ENCODE results near the gene RAB38.

RAB38 gene
- 0.17 to 0.77 (median 0.26) reads per million in 3 donors for total RNA-seq

DNA sequence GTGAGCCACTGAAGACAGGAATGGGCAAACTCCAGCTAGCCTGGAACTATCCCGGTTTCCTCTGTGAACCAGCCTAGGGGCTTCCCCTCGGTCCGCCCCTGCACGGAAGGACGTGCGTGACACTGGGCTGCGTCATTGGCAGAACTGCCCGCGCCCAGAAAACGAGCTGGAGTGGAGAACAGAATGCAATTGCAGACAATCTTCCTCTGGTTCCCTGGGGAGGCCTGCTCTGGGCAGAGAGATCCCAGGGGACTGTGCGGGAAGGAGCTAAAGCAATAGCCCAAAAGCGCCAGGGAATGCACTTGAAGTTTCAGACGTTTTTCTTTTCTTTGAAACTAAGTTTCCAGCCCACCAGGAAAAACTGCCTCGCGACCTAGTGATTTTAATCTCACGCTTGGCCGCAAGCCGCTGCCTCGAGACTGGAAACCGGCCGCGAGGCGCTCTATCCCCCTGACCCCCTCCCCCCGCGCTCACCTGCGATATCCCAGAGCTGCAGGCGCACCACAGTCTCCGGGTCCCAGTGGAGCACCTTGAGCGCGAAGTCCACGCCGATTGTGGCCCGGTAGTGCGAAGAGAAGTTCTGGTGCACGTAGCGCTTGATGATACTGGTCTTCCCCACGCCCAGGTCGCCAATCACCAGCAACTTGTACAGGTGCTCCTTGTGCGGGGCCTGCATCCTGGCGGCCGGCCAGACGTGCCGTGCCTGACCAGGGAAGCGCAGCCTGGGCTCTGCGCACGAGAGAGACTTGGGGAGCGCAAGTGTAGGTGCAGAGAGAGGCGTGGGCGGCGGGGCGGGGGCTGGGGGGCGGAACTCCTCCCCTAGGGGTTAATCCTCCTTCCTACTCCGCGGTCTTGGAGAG, at the start of gene RAB38:
Gene RAB38, minus strand, starts transcription at position 735 of the 860 bp plus-strand sequence. Its CDS starts 59 bp downstream, at position 676.
- no peaks in the 10 kb centered on the region for H3K9me3 ChIP-seq (ENCODE audit: control insufficient read depth, low read length)
- H3K4me3 ChIP-seq (ENCODE audit: insufficient read depth, low read depth, low read length, poor library complexity, severe bottlenecking): peak within 1 kb of the TSS; percentile 54
- H3K27ac ChIP-seq (ENCODE audit: insufficient read depth, low read length, poor library complexity, severe bottlenecking): no peak within 1 kb of the TSS
- no peak for DNase-seq
- H3K36me3 ChIP-seq (ENCODE audit: control insufficient read depth, insufficient read depth, low read length): no peaks in the 10 kb centered on the region
- H3K27me3 ChIP-seq (replicated peaks; ENCODE audit: control insufficient read depth, insufficient read depth, low read length, poor library complexity, severe bottlenecking): no peaks in the 10 kb centered on the region
- peaks cover 3% of the 10 kb centered on the region for H3K4me1 ChIP-seq (ENCODE audit: control insufficient read depth, insufficient read depth, low read length, poor library complexity, severe bottlenecking)

DNA sequence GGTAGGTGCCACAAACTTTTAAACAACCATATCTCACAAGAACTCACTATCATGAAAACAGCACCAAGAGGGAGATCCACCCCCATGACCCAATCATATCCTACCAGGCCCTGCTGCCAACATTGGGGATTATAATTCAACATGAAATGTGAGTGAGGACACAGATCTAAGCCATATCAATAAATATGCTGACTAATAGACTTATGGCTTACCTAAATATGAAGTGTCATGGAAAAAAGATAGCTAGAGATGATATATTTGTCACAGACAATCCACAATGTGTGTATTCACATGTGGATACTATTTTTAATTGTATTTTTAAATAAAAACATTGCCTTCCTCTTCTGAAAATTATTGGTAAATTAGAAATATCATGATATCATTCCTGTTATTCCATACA, 38.2 kb upstream of the RAB38 start:
- H3K9me3 ChIP-seq (ENCODE audit: control insufficient read depth, low read length): no peaks in the 10 kb centered on the region
- H3K27me3 ChIP-seq (replicated peaks; ENCODE audit: control insufficient read depth, insufficient read depth, low read length, poor library complexity, severe bottlenecking): no peaks in the 10 kb centered on the region
- no peaks in the 10 kb centered on the region for H3K4me1 ChIP-seq (ENCODE audit: control insufficient read depth, insufficient read depth, low read length, poor library complexity, severe bottlenecking)
- no peak overlapping the region for H3K4me3 ChIP-seq (ENCODE audit: insufficient read depth, low read depth, low read length, poor library complexity, severe bottlenecking)
- no peaks in the 10 kb centered on the region for H3K36me3 ChIP-seq (ENCODE audit: control insufficient read depth, insufficient read depth, low read length)
- no peak overlapping the region for H3K27ac ChIP-seq (ENCODE audit: insufficient read depth, low read length, poor library complexity, severe bottlenecking)
- DNase-seq: no peak

DNA sequence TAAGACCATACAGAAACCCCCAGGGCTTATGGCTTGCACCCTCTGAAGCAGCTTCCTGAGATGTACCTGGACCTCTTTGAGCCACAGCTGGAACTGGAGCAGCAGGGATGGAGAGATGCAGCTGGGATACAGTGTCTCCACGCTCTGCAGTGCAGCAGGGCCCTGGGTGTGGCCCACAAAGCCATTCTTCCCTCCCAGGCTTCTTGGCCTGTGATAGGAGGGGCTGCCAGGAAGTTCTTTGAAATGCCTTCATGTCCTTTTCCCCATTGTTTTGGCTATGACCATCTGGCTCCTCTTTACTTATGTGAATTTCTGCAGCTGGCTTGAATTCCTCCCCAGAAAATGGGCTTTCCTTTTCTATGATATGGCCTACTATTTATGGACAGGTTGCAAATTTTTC, 37.1 kb upstream of the RAB38 start:
- H3K4me1 ChIP-seq (ENCODE audit: control insufficient read depth, insufficient read depth, low read length, poor library complexity, severe bottlenecking): no peaks in the 10 kb centered on the region
- no peaks in the 10 kb centered on the region for H3K36me3 ChIP-seq (ENCODE audit: control insufficient read depth, insufficient read depth, low read length)
- no peaks in the 10 kb centered on the region for H3K9me3 ChIP-seq (ENCODE audit: control insufficient read depth, low read length)
- DNase-seq: no peak
- H3K4me3 ChIP-seq (ENCODE audit: insufficient read depth, low read depth, low read length, poor library complexity, severe bottlenecking): no peak overlapping the region
- no peak overlapping the region for H3K27ac ChIP-seq (ENCODE audit: insufficient read depth, low read length, poor library complexity, severe bottlenecking)
- no peaks in the 10 kb centered on the region for H3K27me3 ChIP-seq (replicated peaks; ENCODE audit: control insufficient read depth, insufficient read depth, low read length, poor library complexity, severe bottlenecking)

DNA sequence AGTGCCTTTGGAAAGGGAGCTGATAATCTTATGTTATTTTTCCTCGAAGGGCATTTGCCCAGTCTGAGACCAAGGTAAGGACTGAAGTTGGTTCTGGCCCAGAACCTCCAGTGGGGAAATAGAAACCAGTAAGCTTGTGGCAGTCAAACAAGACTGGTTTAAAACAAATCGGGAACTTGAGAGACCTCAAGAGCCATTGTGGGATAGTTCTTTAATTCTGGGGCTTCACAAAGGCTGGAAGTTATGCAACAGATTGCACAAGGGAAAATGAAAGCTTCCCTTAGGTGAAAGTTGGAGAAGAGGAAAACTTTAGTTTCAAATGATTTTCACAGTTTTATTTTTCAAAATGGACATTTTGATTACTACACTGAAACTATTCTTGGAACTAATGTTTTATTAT, 33.5 kb upstream of the RAB38 start:
- H3K27ac ChIP-seq (ENCODE audit: insufficient read depth, low read length, poor library complexity, severe bottlenecking): no peak overlapping the region
- no peaks in the 10 kb centered on the region for H3K9me3 ChIP-seq (ENCODE audit: control insufficient read depth, low read length)
- no peak for DNase-seq
- no peaks in the 10 kb centered on the region for H3K36me3 ChIP-seq (ENCODE audit: control insufficient read depth, insufficient read depth, low read length)
- no peaks in the 10 kb centered on the region for H3K4me1 ChIP-seq (ENCODE audit: control insufficient read depth, insufficient read depth, low read length, poor library complexity, severe bottlenecking)
- no peak overlapping the region for H3K4me3 ChIP-seq (ENCODE audit: insufficient read depth, low read depth, low read length, poor library complexity, severe bottlenecking)
- no peaks in the 10 kb centered on the region for H3K27me3 ChIP-seq (replicated peaks; ENCODE audit: control insufficient read depth, insufficient read depth, low read length, poor library complexity, severe bottlenecking)

DNA sequence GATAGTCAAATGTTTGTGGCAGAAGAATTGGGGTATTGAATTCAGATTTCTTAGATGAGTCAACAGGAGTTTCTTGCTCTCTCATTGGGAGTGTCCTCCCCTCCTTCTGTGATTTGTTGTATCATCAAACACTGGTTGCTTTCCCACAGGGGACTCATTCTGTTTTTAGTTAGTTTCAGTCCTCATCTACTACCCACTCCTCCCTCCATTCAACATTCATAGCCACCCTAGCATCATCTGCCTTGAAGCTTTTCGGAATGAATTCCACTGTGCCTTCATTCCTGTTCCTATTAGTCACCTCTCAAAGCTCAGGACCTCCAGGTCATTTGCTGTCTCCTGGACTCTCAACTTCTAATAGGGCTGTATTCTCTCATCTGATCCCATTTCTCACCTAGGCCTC, 31.5 kb upstream of the RAB38 start:
- Histone ChIP-seq H3K9me3 (ENCODE audit: control insufficient read depth, low read length) (no peaks in the 10 kb centered on the region), H3K27ac (ENCODE audit: insufficient read depth, low read length, poor library complexity, severe bottlenecking) (no peak overlapping the region), H3K4me1 (ENCODE audit: control insufficient read depth, insufficient read depth, low read length, poor library complexity, severe bottlenecking) (no peaks in the 10 kb centered on the region), H3K27me3 (replicated peaks; ENCODE audit: control insufficient read depth, insufficient read depth, low read length, poor library complexity, severe bottlenecking) (no peaks in the 10 kb centered on the region), H3K36me3 (ENCODE audit: control insufficient read depth, insufficient read depth, low read length) (no peaks in the 10 kb centered on the region), H3K4me3 (ENCODE audit: insufficient read depth, low read depth, low read length, poor library complexity, severe bottlenecking) (no peak overlapping the region)
- no peak for DNase-seq

DNA sequence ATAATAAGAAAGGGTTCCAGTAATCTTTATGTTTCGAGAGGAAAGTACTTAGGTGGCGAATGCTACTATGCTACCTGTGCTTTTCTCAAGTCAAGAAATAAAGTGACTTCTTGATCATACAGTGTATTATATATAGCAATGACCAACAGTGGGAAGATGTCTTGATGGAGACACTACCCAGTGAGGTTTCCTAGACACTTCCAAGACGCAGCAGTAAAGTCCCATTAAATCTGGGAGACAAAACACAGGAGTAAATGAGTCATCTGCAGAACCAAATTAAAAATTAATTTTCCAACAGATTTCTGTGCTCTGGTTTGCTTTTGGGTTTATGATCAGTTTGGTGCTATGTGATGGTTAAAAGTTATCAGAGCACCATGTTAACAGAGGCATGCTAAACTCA, 29.1 kb upstream of the RAB38 start:
- Histone ChIP-seq H3K36me3 (ENCODE audit: control insufficient read depth, insufficient read depth, low read length) (no peaks in the 10 kb centered on the region), H3K9me3 (ENCODE audit: control insufficient read depth, low read length) (no peaks in the 10 kb centered on the region), H3K4me1 (ENCODE audit: control insufficient read depth, insufficient read depth, low read length, poor library complexity, severe bottlenecking) (no peaks in the 10 kb centered on the region), H3K27me3 (replicated peaks; ENCODE audit: control insufficient read depth, insufficient read depth, low read length, poor library complexity, severe bottlenecking) (no peaks in the 10 kb centered on the region), H3K4me3 (ENCODE audit: insufficient read depth, low read depth, low read length, poor library complexity, severe bottlenecking) (no peak overlapping the region), H3K27ac (ENCODE audit: insufficient read depth, low read length, poor library complexity, severe bottlenecking) (no peak overlapping the region)
- no peak for DNase-seq

DNA sequence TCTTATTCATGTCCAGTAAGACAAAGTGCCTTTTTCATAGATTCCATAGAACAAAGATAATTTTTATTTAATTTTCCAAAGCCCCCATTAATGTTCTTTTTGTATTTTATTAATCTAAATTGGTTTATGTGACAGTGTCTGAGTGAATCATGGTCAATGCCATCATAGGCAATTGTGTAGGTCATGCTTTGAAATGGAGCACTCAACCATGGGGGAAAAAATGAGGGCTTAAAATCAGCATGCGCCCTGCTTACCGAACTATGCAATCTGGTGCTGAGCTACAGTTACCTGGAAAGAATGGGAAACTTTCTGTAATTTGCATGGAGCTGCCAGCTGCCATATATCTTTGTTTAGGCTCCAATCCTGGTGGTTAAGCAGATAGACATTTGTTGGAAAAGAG, 28.4 kb upstream of the RAB38 start:
- H3K4me1 ChIP-seq (ENCODE audit: control insufficient read depth, insufficient read depth, low read length, poor library complexity, severe bottlenecking): no peaks in the 10 kb centered on the region
- H3K36me3 ChIP-seq (ENCODE audit: control insufficient read depth, insufficient read depth, low read length): no peaks in the 10 kb centered on the region
- H3K27ac ChIP-seq (ENCODE audit: insufficient read depth, low read length, poor library complexity, severe bottlenecking): no peak overlapping the region
- no peaks in the 10 kb centered on the region for H3K27me3 ChIP-seq (replicated peaks; ENCODE audit: control insufficient read depth, insufficient read depth, low read length, poor library complexity, severe bottlenecking)
- no peak for DNase-seq
- H3K4me3 ChIP-seq (ENCODE audit: insufficient read depth, low read depth, low read length, poor library complexity, severe bottlenecking): no peak overlapping the region
- H3K9me3 ChIP-seq (ENCODE audit: control insufficient read depth, low read length): no peaks in the 10 kb centered on the region

DNA sequence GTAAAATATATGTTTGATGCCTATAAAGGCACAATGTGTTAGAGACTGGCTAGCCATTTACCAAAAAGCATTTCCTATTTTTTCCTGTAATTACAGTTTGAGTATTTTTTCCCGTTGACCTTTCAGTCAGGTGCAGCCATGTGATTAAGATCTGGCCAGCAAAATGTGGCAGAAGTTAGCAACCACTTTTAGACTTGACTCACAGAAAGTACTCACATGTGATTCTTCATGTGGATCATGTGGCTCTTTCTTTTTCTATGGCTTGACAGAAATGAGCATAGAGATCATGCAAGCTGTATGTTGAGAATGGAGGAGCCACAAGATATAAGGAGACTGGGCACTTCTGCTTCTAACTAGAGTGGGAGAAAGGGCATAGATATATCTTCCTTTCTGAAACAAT, 27.3 kb upstream of the RAB38 start:
- Histone ChIP-seq H3K36me3 (ENCODE audit: control insufficient read depth, insufficient read depth, low read length) (no peaks in the 10 kb centered on the region), H3K4me3 (ENCODE audit: insufficient read depth, low read depth, low read length, poor library complexity, severe bottlenecking) (no peak overlapping the region), H3K27ac (ENCODE audit: insufficient read depth, low read length, poor library complexity, severe bottlenecking) (no peak overlapping the region), H3K4me1 (ENCODE audit: control insufficient read depth, insufficient read depth, low read length, poor library complexity, severe bottlenecking) (no peaks in the 10 kb centered on the region), H3K27me3 (replicated peaks; ENCODE audit: control insufficient read depth, insufficient read depth, low read length, poor library complexity, severe bottlenecking) (no peaks in the 10 kb centered on the region), H3K9me3 (ENCODE audit: control insufficient read depth, low read length) (no peaks in the 10 kb centered on the region)
- DNase-seq: no peak

DNA sequence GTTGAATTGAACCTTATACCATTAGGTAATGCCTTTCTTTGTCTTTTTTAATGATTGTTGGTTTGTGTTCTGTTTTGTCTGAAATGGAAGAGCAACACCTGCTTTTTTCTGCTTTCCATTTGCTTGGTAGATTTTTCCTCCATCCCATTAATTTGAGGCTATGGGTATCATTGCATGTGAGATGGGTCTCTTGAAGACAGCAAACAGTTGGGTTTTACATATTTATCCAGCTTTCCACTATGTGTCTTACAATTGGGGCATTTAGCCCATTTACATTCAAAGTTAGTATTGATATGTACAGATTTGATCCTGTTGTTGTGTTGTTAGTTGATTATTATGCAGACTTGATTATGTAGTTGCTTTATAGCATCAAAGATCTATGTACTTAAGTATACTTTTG, 21.1 kb upstream of the RAB38 start:
- H3K4me1 ChIP-seq (ENCODE audit: control insufficient read depth, insufficient read depth, low read length, poor library complexity, severe bottlenecking): no peaks in the 10 kb centered on the region
- H3K4me3 ChIP-seq (ENCODE audit: insufficient read depth, low read depth, low read length, poor library complexity, severe bottlenecking): no peak overlapping the region
- H3K27ac ChIP-seq (ENCODE audit: insufficient read depth, low read length, poor library complexity, severe bottlenecking): no peak overlapping the region
- DNase-seq: no peak
- no peaks in the 10 kb centered on the region for H3K9me3 ChIP-seq (ENCODE audit: control insufficient read depth, low read length)
- no peaks in the 10 kb centered on the region for H3K27me3 ChIP-seq (replicated peaks; ENCODE audit: control insufficient read depth, insufficient read depth, low read length, poor library complexity, severe bottlenecking)
- H3K36me3 ChIP-seq (ENCODE audit: control insufficient read depth, insufficient read depth, low read length): no peaks in the 10 kb centered on the region

DNA sequence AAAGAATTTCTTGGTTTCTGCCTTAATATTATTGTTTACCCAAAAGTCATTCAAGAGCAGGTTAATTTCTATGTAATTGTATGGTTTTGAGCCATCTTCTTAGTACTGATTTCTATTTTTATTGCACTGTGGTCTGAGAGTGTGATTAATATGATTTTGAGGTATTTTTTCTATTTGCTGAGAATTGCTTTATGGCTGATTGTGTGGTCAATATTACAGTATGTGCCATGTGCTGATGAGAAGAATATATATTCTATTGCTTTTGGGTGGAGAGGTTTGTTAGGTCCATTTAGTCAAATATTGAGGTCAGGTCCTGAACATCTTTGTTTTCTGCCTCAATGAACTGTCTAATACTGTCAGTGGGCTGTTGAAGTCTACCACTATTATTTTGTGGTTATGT, 20.7 kb upstream of the RAB38 start:
- Histone ChIP-seq H3K4me3 (ENCODE audit: insufficient read depth, low read depth, low read length, poor library complexity, severe bottlenecking) (no peak overlapping the region), H3K4me1 (ENCODE audit: control insufficient read depth, insufficient read depth, low read length, poor library complexity, severe bottlenecking) (no peaks in the 10 kb centered on the region), H3K27ac (ENCODE audit: insufficient read depth, low read length, poor library complexity, severe bottlenecking) (no peak overlapping the region), H3K27me3 (replicated peaks; ENCODE audit: control insufficient read depth, insufficient read depth, low read length, poor library complexity, severe bottlenecking) (no peaks in the 10 kb centered on the region), H3K9me3 (ENCODE audit: control insufficient read depth, low read length) (no peaks in the 10 kb centered on the region), H3K36me3 (ENCODE audit: control insufficient read depth, insufficient read depth, low read length) (no peaks in the 10 kb centered on the region)
- DNase-seq: no peak

All from effector memory CD4-positive, alpha-beta T cell (primary cell).